Calu3 (cell line): ENCODE results near the gene HMSD. TPM values are rescaled to one million over a fixed set of nuclear protein-coding genes. Genes with fewer than 3 reads are reported as not detected.
A peak's percentile ranks its signal among the peaks of the same experiment; 100 is the strongest.

Source experiments
- BruUV-seq: library from RNA; stranded (reverse); fragments of 400-500 nt; replicated peaks from 2 replicates; lab custom pipeline; 2021; lab: Mats Ljungman, UMichigan
- CTCF ChIA-PET: fragments of 300-600 bp; sonication (Branson Sonifier 250); formaldehyde crosslinking; loops from one replicate; lab custom pipeline; 2022; ENCODE audit warnings: antibody characterized with exemption; lab: Charles Lee
- DNase-seq: peaks from one replicate; pipeline ENCODE4 v3.0.0; 2022
- H3K27ac Mint-ChIP-seq: one replicate; pipeline ENCODE4 v1.8.0; 2022; ENCODE audit warnings: mixed read lengths; ENCODE audit not compliant: unreplicated experiment
- H3K27me3 Mint-ChIP-seq: one replicate; pipeline ENCODE4 v1.8.0; 2022; ENCODE audit warnings: mixed read lengths; ENCODE audit not compliant: unreplicated experiment
- H3K36me3 Mint-ChIP-seq: one replicate; pipeline ENCODE4 v1.8.0; 2022; ENCODE audit warnings: mild to moderate bottlenecking, moderate library complexity, mixed read lengths; ENCODE audit not compliant: insufficient read depth, unreplicated experiment
- H3K4me1 Mint-ChIP-seq: one replicate; pipeline ENCODE4 v1.8.0; 2022; ENCODE audit warnings: mild to moderate bottlenecking, low read depth, mixed read lengths; ENCODE audit not compliant: unreplicated experiment
- H3K4me3 Mint-ChIP-seq: one replicate; pipeline ENCODE4 v1.8.0; 2022; ENCODE audit warnings: mild to moderate bottlenecking, low read depth, moderate library complexity, mixed read lengths; ENCODE audit not compliant: unreplicated experiment
- H3K9me3 Mint-ChIP-seq: one replicate; pipeline ENCODE4 v1.8.0; 2022; ENCODE audit warnings: low read depth, mixed read lengths; ENCODE audit not compliant: unreplicated experiment
- intact Hi-C: fragments of 100-400 bp; cut with micrococcal nuclease; formaldehyde crosslinking; loops from one replicate; pipeline ENCODE4 v1.10.0; 2022; ENCODE audit not compliant: unreplicated experiment
- total RNA-seq: library from RNA; stranded (reverse); gene quantifications from 2 replicates; pipeline ENCODE4 v1.2.3, GENCODE V29; 2022
- TF ChIP-seq, protein P1 (sequence below): fragments of 200-600 bp; IDR thresholded peaks from one replicate; pipeline ENCODE4 v1.8.0; 2022; ENCODE audit warnings: antibody characterized with exemption; ENCODE audit not compliant: unreplicated experiment

HMSD gene
- total RNA-seq, 1 experiment from 2014 or later: 11.9 TPM

GRCh38 chr18:63965716-63966330, 16.7 kb downstream of the HMSD start:
- H3K36me3 Mint-ChIP-seq: peaks cover 17% of the 10 kb centered on the region
- no TSS peak for BruUV-seq

DNA sequence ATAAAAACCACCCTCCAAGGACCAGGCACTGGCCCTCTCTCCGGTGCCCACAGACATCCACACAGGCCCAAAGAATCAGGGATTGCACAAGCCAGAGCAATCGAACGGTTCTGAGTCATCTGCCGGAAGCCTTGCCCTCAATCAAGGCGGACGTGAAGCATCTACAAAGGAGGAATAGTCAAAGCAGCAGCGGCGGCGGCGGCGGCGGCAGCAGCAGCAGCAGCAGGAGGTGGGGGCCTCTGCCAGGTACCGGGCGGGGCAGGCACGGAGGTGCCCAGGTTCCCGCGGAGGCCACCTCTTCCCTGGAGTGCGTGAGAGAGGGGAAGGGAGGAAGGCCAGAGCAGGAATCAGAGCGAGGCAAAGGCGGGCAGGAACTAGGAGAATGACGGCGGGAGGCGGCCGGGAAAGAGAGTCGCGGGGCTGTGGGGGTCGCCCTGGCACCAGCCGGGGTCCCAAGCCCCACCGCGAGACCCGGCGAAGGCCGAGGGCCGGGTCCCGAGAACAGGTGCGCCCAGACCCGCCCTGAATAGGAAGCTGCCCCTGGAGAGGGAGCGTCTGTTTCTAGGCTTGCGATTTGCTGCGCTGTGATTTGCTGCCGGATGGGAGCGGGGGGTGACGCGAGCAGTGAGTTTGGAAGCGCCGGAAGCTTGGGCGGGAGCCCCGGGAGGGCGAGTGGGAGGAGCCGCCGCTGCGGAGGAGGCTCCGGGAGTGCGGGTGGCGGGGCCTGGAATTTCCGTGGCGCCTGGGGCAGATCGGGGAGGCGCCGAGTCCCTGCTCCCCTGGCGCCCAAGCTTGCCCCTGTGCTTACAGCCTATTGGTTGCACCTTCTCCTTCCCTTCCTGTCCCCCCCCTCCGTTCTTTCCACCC, 21.1 kb downstream of the HMSD start, which contains the start of gene SERPINB8:
SERPINB8 (plus strand) TSS at position 140 of the 867 bp plus-strand sequence. CDS start 8,228 bp downstream, outside the sequence.
- Mint-ChIP-seq H3K27ac (peak within 1 kb of the TSS; percentile 95), H3K27me3 (no peaks in the 10 kb centered on the region), H3K9me3 (no peaks in the 10 kb centered on the region), H3K36me3 (peaks cover 27% of the 10 kb centered on the region), H3K4me1 (peaks cover 47% of the 10 kb centered on the region), H3K4me3 (peak within 1 kb of the TSS; percentile 94)
- CTCF ChIA-PET: interaction anchor here (0.6 to 0.9 kb wide), 3 partner anchors 21 to 331 kb away, joined by 3 to 7 read pairs (median 5); partner anchors contain the start of gene HMSD
- peak; percentile 98 for DNase-seq
- intact Hi-C loops: no loop called here
- TF ChIP-seq, protein P1, sequence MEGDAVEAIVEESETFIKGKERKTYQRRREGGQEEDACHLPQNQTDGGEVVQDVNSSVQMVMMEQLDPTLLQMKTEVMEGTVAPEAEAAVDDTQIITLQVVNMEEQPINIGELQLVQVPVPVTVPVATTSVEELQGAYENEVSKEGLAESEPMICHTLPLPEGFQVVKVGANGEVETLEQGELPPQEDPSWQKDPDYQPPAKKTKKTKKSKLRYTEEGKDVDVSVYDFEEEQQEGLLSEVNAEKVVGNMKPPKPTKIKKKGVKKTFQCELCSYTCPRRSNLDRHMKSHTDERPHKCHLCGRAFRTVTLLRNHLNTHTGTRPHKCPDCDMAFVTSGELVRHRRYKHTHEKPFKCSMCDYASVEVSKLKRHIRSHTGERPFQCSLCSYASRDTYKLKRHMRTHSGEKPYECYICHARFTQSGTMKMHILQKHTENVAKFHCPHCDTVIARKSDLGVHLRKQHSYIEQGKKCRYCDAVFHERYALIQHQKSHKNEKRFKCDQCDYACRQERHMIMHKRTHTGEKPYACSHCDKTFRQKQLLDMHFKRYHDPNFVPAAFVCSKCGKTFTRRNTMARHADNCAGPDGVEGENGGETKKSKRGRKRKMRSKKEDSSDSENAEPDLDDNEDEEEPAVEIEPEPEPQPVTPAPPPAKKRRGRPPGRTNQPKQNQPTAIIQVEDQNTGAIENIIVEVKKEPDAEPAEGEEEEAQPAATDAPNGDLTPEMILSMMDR: no peak
- BruUV-seq: TSS peak; percentile 74

More at GRCh38 chr18:63965716-63966330, 16.7 kb downstream of the HMSD start:
- Mint-ChIP-seq H3K9me3 (no peaks in the 10 kb centered on the region), H3K4me3 (no peak overlapping the region), H3K27ac (no peak overlapping the region), H3K27me3 (no peaks in the 10 kb centered on the region), H3K4me1 (peaks cover 31% of the 10 kb centered on the region)
- DNase-seq: no peak
- CTCF ChIA-PET: no interaction called here
- TF ChIP-seq, protein P1: no peak
- intact Hi-C loops: no loop called here

- H3K4me3 Mint-ChIP-seq: peak overlapping the region; percentile 94
- H3K27me3 Mint-ChIP-seq: no peaks in the 10 kb centered on the region
- DNase-seq: peak; percentile 71
- H3K9me3 Mint-ChIP-seq: no peaks in the 10 kb centered on the region
- H3K4me1 Mint-ChIP-seq: peaks cover 51% of the 10 kb centered on the region
- CTCF ChIA-PET: interaction anchor here (0.8 to 0.9 kb wide), 2 partner anchors 21 to 35 kb away, joined by 3 to 5 read pairs; partner anchors contain the start of gene HMSD
- intact Hi-C loops: no loop called here
- peaks cover 27% of the 10 kb centered on the region for H3K36me3 Mint-ChIP-seq
- BruUV-seq: no TSS peak
- H3K27ac Mint-ChIP-seq: peak overlapping the region; percentile 95
- TF ChIP-seq, protein P1: no peak
These were observed 21.7 kb downstream of the HMSD start for GRCh38 chr18:63970809-63971205.

DNA sequence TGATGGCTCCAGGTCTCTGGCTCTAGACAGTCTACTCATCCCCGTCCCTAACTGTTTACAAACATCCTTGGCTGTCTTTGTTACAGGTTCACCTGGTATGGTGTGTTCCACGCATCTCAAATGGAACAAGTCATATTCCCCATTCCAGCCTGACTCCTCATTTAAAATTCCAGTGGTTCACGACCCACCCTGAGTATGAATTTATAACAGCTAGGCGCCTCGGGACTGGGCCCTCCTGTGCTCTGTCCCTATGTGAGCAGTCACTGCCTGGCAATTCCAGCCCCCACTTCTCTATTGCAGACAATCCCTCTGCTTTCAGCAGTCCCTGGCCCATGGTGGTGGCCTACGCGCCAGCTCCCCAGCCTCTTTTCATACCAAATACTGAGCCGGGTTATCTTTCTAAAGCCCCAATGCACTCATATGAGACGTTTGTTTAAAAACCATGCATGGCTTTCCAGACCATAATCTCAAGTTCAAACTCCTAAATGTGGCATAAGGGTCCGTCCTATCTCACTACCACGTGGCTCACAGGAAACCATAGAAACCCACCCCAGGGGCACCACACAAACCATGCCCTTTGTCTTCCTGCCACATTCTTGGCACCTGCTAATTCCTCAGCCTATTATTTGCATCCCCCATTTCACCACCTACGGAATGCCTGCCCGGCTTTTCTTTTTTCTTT, 22.4 kb downstream of the HMSD start:
- intact Hi-C loops: no loop called here
- peaks cover 51% of the 10 kb centered on the region for H3K4me1 Mint-ChIP-seq
- no peaks in the 10 kb centered on the region for H3K27me3 Mint-ChIP-seq
- peak overlapping the region; percentile 95 for H3K27ac Mint-ChIP-seq
- TSS peak; percentile 28 for BruUV-seq
- CTCF ChIA-PET: no interaction called here
- H3K9me3 Mint-ChIP-seq: no peaks in the 10 kb centered on the region
- TF ChIP-seq, protein P1: no peak
- H3K36me3 Mint-ChIP-seq: peaks cover 27% of the 10 kb centered on the region
- peak overlapping the region; percentile 94 for H3K4me3 Mint-ChIP-seq
- no peak for DNase-seq
